Right kidney (tissue), 1 donor: Measurements from ENCODE around the gene PPP1R37.

ENCODE experiments used
- DNase-seq: peaks from one replicate; pipeline ENCODE4 v3.0.0-alpha.2; 2016

Gene PPP1R37

GRCh38 chr19:45069056-45069455 is 23.9 kb upstream of the PPP1R37 start:
- no peak for DNase-seq

GRCh38 chr19:45070214-45070613 is 22.8 kb upstream of the PPP1R37 start:
- no peak for DNase-seq

- DNase-seq: no peak
Measured at GRCh38 chr19:45070861-45071544, 22.0 kb upstream of the PPP1R37 start.

- no peak for DNase-seq
Measured at GRCh38 chr19:45071545-45071938, 21.4 kb upstream of the PPP1R37 start.

GRCh38 chr19:45071969-45072790 is 20.8 kb upstream of the PPP1R37 start:
- DNase-seq: no peak

- no peak for DNase-seq
Measured at GRCh38 chr19:45074744-45075300, 18.2 kb upstream of the PPP1R37 start.

- DNase-seq: peak; percentile 32
Measured at GRCh38 chr19:45075301-45076028, 17.5 kb upstream of the PPP1R37 start.

- DNase-seq: peak; percentile 59
Measured at GRCh38 chr19:45076029-45076850, 16.7 kb upstream of the PPP1R37 start, which contains the start of gene ZNF296. ZNF296 (minus strand) TSS chr19:45076478; CDS start chr19:45076373, 105 bp downstream.

- DNase-seq: no peak
Measured at GRCh38 chr19:45076851-45077730, 15.9 kb upstream of the PPP1R37 start.

- no peak for DNase-seq
Measured at GRCh38 chr19:45078390-45079062, 14.5 kb upstream of the PPP1R37 start.

- peak; percentile 89 for DNase-seq
Measured at GRCh38 chr19:45079063-45079910, 13.7 kb upstream of the PPP1R37 start, which contains the start of gene GEMIN7. GEMIN7 (plus strand) TSS chr19:45079260; CDS start chr19:45090115, 10,855 bp downstream.

GRCh38 chr19:45079911-45080370 is 13.0 kb upstream of the PPP1R37 start:
- no peak for DNase-seq

- DNase-seq: no peak
Measured at GRCh38 chr19:45082170-45082569, 10.8 kb upstream of the PPP1R37 start.

GRCh38 chr19:45086480-45086879 is 6.5 kb upstream of the PPP1R37 start:
- no peak for DNase-seq

- no peak for DNase-seq
Measured at GRCh38 chr19:45087531-45087930, 5.4 kb upstream of the PPP1R37 start.

GRCh38 chr19:45090034-45090433 is 2.9 kb upstream of the PPP1R37 start:
- no peak for DNase-seq

- no peak for DNase-seq
Measured at GRCh38 chr19:45090606-45091005, 2.4 kb upstream of the PPP1R37 start.

- peak; percentile 95 for DNase-seq
Measured at GRCh38 chr19:45091031-45091923, 1.7 kb upstream of the PPP1R37 start.
